Measurements from ENCODE around the gene COG1. TPM values are rescaled to one million over a fixed set of nuclear protein-coding genes. Genes with fewer than 3 reads are reported as not detected.

COG1 gene
- total and polyA plus RNA-seq, 9 of the 15 experiments (the other 6 are each of a cell fraction or from before 2014, with no cell fraction given) = 9.5 to 26.8 (median 12.9) TPM

DNA sequence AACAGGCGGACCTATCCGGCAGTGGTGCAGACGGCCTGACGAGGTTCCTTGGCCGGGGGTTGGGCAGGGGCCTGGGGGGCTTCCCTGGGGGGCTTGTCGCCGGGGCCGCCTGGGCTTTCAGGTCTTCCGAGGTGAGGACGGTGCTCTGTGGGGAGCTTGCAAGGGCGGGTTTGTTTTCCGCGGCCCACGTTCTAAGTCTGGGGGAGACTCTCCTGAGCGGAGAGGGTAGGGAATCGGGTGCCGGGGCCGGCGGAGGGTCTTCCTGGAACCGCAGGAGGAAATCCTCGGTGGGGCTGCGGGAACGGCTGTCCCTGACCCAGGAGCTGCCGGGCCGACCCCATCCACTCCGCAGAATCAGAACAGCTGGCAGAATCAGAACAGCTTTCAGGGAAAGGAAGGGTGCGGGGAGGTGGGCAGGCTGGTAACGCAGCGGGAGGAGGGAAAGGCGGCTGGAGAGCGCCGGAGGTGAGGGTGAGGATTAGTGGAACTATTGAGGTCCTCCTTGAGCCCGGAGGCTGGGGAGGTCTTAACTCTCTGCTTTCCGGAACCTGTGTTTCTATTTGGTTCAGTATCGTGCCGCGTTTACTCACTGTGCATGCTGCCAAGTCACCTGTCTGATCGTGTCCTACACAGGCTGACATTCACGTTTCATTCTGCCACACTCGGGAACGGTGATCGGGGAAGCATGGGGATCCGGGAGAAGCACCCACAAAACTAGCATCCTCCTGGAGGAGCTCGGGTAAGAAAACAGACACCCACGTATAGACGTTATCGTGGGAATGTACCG is 39.9 kb downstream of the COG1 start (continued):
- TF ChIP-seq, protein P1, sequence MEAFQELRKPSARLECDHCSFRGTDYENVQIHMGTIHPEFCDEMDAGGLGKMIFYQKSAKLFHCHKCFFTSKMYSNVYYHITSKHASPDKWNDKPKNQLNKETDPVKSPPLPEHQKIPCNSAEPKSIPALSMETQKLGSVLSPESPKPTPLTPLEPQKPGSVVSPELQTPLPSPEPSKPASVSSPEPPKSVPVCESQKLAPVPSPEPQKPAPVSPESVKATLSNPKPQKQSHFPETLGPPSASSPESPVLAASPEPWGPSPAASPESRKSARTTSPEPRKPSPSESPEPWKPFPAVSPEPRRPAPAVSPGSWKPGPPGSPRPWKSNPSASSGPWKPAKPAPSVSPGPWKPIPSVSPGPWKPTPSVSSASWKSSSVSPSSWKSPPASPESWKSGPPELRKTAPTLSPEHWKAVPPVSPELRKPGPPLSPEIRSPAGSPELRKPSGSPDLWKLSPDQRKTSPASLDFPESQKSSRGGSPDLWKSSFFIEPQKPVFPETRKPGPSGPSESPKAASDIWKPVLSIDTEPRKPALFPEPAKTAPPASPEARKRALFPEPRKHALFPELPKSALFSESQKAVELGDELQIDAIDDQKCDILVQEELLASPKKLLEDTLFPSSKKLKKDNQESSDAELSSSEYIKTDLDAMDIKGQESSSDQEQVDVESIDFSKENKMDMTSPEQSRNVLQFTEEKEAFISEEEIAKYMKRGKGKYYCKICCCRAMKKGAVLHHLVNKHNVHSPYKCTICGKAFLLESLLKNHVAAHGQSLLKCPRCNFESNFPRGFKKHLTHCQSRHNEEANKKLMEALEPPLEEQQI (IDR thresholded peaks at IDR 0.05) = no peak
- peak; percentile 25 for TF ChIP-seq PCBP1 (IDR thresholded peaks at IDR 0.05; ENCODE audit: low read depth, low read length, poor library complexity, severe bottlenecking)
- no peak for TF ChIP-seq IRF2 (CRISPR knock-in tag; IDR thresholded peaks at IDR 0.05)
- TF ChIP-seq, protein P2, sequence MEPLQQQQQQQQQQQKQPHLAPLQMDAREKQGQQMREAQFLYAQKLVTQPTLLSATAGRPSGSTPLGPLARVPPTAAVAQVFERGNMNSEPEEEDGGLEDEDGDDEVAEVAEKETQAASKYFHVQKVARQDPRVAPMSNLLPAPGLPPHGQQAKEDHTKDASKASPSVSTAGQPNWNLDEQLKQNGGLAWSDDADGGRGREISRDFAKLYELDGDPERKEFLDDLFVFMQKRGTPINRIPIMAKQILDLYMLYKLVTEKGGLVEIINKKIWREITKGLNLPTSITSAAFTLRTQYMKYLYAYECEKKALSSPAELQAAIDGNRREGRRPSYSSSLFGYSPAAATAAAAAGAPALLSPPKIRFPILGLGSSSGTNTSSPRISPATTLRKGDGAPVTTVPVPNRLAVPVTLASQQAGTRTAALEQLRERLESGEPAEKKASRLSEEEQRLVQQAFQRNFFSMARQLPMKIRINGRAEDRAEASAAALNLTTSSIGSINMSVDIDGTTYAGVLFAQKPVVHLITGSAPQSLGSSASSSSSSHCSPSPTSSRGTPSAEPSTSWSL (CRISPR knock-in tag; IDR thresholded peaks at IDR 0.05; ENCODE audit: borderline replicate concordance) = no peak
- TF ChIP-seq, protein P3, sequence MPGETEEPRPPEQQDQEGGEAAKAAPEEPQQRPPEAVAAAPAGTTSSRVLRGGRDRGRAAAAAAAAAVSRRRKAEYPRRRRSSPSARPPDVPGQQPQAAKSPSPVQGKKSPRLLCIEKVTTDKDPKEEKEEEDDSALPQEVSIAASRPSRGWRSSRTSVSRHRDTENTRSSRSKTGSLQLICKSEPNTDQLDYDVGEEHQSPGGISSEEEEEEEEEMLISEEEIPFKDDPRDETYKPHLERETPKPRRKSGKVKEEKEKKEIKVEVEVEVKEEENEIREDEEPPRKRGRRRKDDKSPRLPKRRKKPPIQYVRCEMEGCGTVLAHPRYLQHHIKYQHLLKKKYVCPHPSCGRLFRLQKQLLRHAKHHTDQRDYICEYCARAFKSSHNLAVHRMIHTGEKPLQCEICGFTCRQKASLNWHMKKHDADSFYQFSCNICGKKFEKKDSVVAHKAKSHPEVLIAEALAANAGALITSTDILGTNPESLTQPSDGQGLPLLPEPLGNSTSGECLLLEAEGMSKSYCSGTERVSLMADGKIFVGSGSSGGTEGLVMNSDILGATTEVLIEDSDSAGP (CRISPR knock-in tag; IDR thresholded peaks at IDR 0.05) = peak; percentile 22; the same call in 1 of the 2 replicates
- TF ChIP-seq, protein P4, sequence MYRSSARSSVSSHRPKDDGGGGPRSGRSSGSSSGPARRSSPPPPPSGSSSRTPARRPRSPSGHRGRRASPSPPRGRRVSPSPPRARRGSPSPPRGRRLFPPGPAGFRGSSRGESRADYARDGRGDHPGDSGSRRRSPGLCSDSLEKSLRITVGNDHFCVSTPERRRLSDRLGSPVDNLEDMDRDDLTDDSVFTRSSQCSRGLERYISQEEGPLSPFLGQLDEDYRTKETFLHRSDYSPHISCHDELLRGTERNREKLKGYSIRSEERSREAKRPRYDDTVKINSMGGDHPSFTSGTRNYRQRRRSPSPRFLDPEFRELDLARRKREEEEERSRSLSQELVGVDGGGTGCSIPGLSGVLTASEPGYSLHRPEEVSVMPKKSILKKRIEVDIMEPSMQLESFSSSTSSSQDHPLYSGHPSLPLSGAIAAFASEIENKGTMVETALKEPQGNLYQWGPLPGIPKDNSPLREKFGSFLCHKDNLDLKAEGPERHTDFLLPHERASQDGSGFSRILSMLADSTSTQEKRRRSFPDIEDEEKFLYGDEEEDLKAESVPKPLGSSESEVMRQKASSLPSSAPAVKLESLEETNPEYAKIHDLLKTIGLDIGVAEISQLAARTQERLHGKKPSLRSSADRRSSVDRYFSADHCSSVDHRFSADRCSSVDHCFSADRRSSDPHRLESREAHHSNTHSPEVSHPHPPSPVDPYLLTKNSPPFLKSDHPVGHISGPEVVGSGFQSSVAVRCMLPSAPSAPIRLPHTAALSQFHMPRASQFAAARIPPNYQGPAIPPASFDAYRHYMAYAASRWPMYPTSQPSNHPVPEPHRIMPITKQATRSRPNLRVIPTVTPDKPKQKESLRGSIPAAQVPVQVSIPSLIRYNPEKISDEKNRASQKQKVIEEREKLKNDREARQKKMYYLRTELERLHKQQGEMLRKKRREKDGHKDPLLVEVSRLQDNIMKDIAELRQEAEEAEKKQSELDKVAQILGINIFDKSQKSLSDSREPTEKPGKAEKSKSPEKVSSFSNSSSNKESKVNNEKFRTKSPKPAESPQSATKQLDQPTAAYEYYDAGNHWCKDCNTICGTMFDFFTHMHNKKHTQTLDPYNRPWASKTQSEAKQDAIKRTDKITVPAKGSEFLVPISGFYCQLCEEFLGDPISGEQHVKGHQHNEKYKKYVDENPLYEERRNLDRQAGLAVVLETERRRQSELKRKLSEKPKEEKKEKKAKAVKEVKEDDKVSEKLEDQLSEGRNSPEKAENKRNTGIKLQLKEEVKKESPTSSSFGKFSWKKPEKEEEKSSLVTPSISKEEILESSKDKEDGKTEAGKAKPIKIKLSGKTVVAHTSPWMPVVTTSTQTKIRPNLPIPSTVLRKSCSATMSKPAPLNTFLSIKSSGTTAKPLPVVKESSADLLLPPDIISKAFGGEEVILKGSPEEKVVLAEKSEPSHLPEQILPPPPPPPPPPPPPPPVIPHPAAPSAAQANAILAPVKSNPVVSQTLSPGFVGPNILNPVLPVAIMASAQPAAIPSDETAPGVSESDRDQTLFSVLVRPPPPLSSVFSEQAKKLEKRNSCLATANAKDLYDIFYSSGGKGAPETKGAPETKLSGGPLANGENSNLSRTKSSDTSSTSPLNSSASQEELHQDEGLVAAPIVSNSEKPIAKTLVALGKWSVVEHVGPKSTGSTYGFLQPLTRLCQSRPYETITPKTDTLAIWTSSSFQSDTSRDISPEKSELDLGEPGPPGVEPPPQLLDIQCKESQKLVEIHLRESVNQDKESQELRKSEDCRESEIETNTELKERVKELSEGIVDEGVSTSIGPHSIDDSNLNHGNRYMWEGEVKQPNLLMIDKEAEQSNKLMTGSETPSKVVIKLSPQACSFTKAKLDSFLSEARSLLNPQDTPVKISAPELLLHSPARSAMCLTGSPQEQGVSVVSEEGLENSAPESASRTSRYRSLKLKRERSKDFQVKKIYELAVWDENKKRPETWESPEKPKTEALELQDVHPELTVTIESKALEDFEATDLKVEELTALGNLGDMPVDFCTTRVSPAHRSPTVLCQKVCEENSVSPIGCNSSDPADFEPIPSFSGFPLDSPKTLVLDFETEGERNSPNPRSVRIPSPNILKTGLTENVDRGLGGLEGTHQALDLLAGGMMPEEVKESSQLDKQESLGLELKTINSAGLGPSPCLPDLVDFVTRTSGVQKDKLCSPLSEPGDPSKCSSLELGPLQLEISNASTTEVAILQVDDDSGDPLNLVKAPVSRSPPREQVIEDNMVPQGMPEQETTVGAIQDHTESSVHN (IDR thresholded peaks at IDR 0.05; ENCODE audit: borderline replicate concordance in 1 of 2, low read depth in 1 of 2) = no peak

Data from K562 (cell line).